ENCODE measurements around the gene ENTPD7.

ENTPD7 gene

DNA sequence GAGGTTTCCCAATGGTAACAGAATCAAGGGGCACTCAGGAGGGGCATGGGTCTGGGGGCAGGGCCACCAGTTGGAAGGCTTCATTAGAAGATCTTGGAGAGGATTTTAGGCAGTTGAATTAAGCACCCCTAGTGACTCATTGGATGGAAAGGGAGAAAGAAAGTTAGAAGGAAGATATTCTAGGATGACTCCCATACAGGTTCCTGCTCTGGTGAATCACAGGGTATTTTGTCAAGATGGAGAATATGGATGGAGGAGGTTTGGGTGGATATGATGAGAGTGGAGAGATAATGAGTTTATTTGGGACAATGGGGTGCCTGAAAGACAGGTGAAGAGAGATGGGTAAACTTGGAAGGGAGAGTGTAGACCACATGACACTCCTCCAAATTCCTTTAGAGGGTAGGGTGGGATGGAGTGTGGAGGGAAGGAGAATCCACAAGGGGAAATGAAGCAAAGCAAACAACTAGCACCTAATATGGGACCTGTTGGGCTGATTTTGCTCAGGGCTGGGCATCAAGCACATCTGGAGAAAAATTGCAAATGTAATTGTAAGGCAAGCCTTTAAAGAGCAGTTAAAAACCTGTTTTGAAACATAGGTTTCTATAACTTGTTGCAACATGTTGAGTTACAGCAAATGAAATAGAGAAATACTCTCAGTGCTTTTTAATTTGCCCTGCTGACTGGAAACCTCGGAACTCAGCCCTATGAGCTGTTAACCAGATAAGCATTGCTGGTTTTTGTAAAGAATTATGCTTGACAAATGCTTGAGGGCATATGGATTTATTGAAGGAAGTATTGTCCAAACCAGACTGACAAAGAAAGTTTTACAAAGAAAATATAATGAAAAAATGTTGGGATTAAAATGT is 2.9 kb upstream of the ENTPD7 start:
- DNase-seq (ENCODE audit: low read depth), result peak; percentile 43
- TF ChIP-seq, protein P1, sequence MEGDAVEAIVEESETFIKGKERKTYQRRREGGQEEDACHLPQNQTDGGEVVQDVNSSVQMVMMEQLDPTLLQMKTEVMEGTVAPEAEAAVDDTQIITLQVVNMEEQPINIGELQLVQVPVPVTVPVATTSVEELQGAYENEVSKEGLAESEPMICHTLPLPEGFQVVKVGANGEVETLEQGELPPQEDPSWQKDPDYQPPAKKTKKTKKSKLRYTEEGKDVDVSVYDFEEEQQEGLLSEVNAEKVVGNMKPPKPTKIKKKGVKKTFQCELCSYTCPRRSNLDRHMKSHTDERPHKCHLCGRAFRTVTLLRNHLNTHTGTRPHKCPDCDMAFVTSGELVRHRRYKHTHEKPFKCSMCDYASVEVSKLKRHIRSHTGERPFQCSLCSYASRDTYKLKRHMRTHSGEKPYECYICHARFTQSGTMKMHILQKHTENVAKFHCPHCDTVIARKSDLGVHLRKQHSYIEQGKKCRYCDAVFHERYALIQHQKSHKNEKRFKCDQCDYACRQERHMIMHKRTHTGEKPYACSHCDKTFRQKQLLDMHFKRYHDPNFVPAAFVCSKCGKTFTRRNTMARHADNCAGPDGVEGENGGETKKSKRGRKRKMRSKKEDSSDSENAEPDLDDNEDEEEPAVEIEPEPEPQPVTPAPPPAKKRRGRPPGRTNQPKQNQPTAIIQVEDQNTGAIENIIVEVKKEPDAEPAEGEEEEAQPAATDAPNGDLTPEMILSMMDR (IDR thresholded peaks at IDR 0.05; ENCODE audit: low read depth, low read length), result no peak
- TF ChIP-seq POLR2A (IDR thresholded peaks at IDR 0.05; ENCODE audit: extremely low read depth, insufficient read length) (no peak), MYC (IDR thresholded peaks at IDR 0.05; ENCODE audit: low read depth, low read length) (peak; percentile 38; the same call in 1 of the 2 replicates)
- TF ChIP-seq, protein P2, sequence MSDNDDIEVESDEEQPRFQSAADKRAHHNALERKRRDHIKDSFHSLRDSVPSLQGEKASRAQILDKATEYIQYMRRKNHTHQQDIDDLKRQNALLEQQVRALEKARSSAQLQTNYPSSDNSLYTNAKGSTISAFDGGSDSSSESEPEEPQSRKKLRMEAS (IDR thresholded peaks at IDR 0.05; ENCODE audit: low read depth, low read length), result peak; percentile 27; the same call in 1 of the 2 replicates
- no peak overlapping the region for H3K4me3 ChIP-seq (ENCODE audit: low read depth, low read length)

DNA sequence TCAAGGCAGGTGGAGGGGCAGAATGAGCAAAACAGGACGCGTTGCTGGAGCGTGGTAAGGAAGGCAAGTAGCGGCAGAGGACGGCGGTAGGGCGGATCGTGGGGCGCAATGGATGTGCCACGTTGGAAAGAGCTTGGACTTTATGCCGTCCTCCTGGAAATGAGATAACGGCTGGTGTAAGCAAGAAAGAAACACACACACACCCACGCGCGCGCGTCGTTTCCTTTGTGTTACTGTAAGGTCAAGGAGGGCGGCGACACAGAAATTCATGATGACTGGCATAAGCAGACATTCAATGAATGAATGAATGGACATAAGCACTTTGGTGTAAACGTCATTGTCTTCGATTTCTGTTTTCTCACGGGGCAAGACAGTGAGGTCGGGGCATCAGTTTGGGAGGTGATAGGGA is 683 bp upstream of the ENTPD7 start:
- H3K4me3 ChIP-seq (ENCODE audit: low read depth, low read length), result peak overlapping the region; percentile 85
- peak; percentile 51 for DNase-seq (ENCODE audit: low read depth)

DNA sequence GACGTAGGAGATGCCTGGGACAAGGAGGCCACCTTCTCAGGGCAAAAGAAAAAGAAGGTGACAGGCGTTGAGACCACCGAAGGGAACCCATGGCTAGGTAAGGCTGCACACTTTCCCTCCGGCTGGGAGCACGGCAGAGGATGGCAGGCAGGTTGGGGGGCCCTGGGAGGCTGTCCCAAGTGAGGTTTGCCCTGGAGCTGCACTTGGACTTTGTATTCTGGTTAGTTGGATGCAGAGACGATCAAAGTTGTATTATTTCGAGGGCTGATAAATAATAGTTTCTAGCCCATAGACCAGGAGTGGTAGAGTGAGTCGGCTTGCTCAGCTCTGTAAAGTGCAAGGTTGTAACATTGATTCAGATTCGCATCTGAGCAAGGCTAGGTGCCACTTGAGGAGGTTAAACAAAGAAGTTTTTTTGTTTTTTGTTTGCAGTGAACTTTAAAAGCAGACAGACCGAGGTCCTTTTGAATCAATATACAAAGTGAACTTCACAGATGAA is 608 bp downstream of the ENTPD7 start:
- no peak for DNase-seq (ENCODE audit: low read depth)
- peak overlapping the region; percentile 85 for H3K4me3 ChIP-seq (ENCODE audit: low read depth, low read length)
- TF ChIP-seq, protein P1 (IDR thresholded peaks at IDR 0.05; ENCODE audit: low read depth, low read length), result no peak
- no peak for TF ChIP-seq MYC (IDR thresholded peaks at IDR 0.05; ENCODE audit: low read depth, low read length)
- no peak for TF ChIP-seq POLR2A (IDR thresholded peaks at IDR 0.05; ENCODE audit: extremely low read depth, insufficient read length)
- TF ChIP-seq, protein P2 (IDR thresholded peaks at IDR 0.05; ENCODE audit: low read depth, low read length), result no peak

More for the DNA sequence above, 683 bp upstream of the ENTPD7 start:
- no peak for TF ChIP-seq MYC (IDR thresholded peaks at IDR 0.05; ENCODE audit: low read depth, low read length)
- TF ChIP-seq, protein P2 (IDR thresholded peaks at IDR 0.05; ENCODE audit: low read depth, low read length), result 0 out of 2 replicates have a peak, but pooled peaks have one; percentile 8

DNA sequence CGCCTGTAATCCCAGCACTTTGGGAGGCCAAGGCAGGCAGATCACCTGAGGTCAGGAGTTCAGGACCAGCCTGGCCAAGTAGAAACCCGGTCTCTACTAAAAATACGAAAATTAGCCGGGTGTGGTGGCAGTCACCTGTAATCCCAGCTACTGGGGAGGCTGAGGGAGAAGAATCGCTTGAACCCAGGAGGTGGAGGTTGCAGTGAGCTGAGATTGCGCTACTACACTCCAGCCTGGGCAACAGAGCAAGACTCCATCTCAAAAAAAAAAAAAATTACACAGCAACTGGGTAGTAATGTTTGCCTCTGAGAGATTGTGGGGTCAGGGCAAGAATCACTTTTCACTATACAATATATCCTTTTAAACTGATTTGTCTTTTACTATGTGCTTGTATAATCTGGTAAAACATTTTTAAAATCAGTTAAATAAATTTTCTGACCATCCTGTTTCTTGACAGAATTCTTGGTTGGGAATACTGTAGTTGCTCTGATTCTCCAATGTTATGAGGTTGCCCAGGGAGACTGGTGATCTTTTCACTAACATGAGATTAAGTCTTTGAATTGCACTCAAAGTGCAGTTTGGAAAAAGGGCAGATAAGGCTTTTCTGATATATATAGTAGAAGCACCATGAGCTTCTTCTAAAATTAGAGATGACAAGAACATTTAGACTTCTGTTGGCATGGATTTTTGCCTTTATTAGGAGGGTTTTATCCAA is 1.5 kb downstream of the ENTPD7 start:
- no peak for TF ChIP-seq MYC (IDR thresholded peaks at IDR 0.05; ENCODE audit: low read depth, low read length)
- TF ChIP-seq POLR2A (IDR thresholded peaks at IDR 0.05; ENCODE audit: extremely low read depth, insufficient read length), result no peak
- TF ChIP-seq, protein P2 (IDR thresholded peaks at IDR 0.05; ENCODE audit: low read depth, low read length), result no peak
- TF ChIP-seq, protein P1 (IDR thresholded peaks at IDR 0.05; ENCODE audit: low read depth, low read length), result no peak
- no peak for DNase-seq (ENCODE audit: low read depth)
- no peak overlapping the region for H3K4me3 ChIP-seq (ENCODE audit: low read depth, low read length)

DNA sequence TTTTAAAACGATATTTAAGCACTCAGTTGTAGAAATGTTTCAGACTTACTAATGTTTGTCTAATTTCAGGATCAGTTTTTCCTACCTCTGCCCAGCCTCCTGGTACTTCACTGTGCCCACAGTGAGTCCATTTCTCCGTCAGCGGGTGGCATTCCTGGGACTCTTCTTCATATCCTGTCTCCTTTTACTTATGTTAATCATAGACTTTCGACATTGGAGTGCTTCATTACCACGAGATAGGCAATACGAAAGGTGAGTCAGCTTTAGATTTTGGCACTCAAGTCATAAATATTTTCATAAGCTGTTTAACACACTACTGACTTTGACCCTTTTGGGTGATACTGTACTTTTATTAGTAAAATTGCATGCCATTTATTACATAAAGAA is 2.1 kb downstream of the ENTPD7 start:
- no peak overlapping the region for H3K4me3 ChIP-seq (ENCODE audit: low read depth, low read length)
- no peak for DNase-seq (ENCODE audit: low read depth)
- TF ChIP-seq MYC (IDR thresholded peaks at IDR 0.05; ENCODE audit: low read depth, low read length) (no peak), POLR2A (IDR thresholded peaks at IDR 0.05; ENCODE audit: extremely low read depth, insufficient read length) (no peak)
- TF ChIP-seq, protein P1 (IDR thresholded peaks at IDR 0.05; ENCODE audit: low read depth, low read length), result no peak
- TF ChIP-seq, protein P2 (IDR thresholded peaks at IDR 0.05; ENCODE audit: low read depth, low read length), result no peak

All from NB4 (cell line).